Neural cell (in vitro differentiated cells): ENCODE measurements around the gene FKBP2. TPM values are rescaled to one million over a fixed set of nuclear protein-coding genes. Genes with fewer than 3 reads are reported as not detected.
A peak's percentile ranks its signal among the peaks of the same experiment; 100 is the strongest.

Experiments
- H2AFZ ChIP-seq: fragments of 200-600, 300-800 bp; sonication (generic), shearing (Covaris generic); 2 replicates; pipeline ENCODE4 v1.6.0; 2014; ENCODE audit warnings: low read depth, mild to moderate bottlenecking, antibody characterized with exemption, low read length, moderate library complexity
- H3F3A ChIP-seq: fragments of 200-600 bp; shearing (Covaris generic); 2 replicates; pipeline ENCODE4 v1.6.1; 2016; ENCODE audit warnings: mild to moderate bottlenecking, moderate library complexity, mixed read lengths, antibody characterized with exemption, low read length; ENCODE audit not compliant: insufficient read depth, poor library complexity, severe bottlenecking
- H3K27ac ChIP-seq: fragments of 200-600, 300-800 bp; sonication (generic), shearing (Covaris generic); 2 replicates; pipeline ENCODE4 v1.5.1; 2014; ENCODE audit warnings: mild to moderate bottlenecking, low read length, moderate library complexity
- H3K27me3 ChIP-seq: fragments of 300-800, 200-600 bp; sonication (generic), shearing (Covaris generic); 2 replicates; pipeline ENCODE4 v1.6.0; 2014; ENCODE audit warnings: mild to moderate bottlenecking, low read depth, low read length, moderate library complexity; ENCODE audit not compliant: insufficient read depth
- H3K36me3 ChIP-seq: fragments of 300-800, 200-600 bp; sonication (generic), shearing (Covaris generic); 2 replicates; pipeline ENCODE4 v1.5.1; 2014; ENCODE audit warnings: mild to moderate bottlenecking, antibody characterized with exemption, low read length, moderate library complexity; ENCODE audit not compliant: insufficient read depth
- H3K4me2 ChIP-seq: fragments of 300-800, 200-600 bp; sonication (generic), shearing (Covaris generic); 2 replicates; pipeline ENCODE4 v1.6.0; 2014; ENCODE audit warnings: mild to moderate bottlenecking, low read length
- H3K4me3 ChIP-seq: fragments of 300-800, 200-600 bp; sonication (generic), shearing (Covaris generic); 2 replicates; pipeline ENCODE4 v1.5.1; 2014; ENCODE audit warnings: mild to moderate bottlenecking, low read length, moderate library complexity
- H3K79me2 ChIP-seq: fragments of 200-600 bp; shearing (Covaris generic); replicated peaks from 2 replicates; pipeline ENCODE4 v1.6.0; 2014; ENCODE audit warnings: mild to moderate bottlenecking, low read length, moderate library complexity; ENCODE audit not compliant: insufficient read depth
- H3K9ac ChIP-seq: fragments of 300-800, 200-600 bp; sonication (generic), shearing (Covaris generic); 2 replicates; pipeline ENCODE4 v1.6.1; 2016; ENCODE audit warnings: mild to moderate bottlenecking, low read length, mixed read lengths
- H3K9me2 ChIP-seq: fragments of 200-600 bp; shearing (Covaris generic); 2 replicates; pipeline ENCODE4 v1.6.1; 2016; ENCODE audit warnings: mild to moderate bottlenecking, low read length, mixed read lengths; ENCODE audit not compliant: insufficient read depth
- H3K9me3 ChIP-seq: fragments of 200-600, 300-800 bp; sonication (generic), shearing (Covaris generic); 2 replicates; pipeline ENCODE4 v1.6.1; 2016; ENCODE audit warnings: mild to moderate bottlenecking, mixed run types, low read length, moderate library complexity, mixed read lengths
- H4K20me1 ChIP-seq: fragments of 200-600 bp; shearing (Covaris generic); 2 replicates; pipeline ENCODE4 v1.6.1; 2016; ENCODE audit warnings: mild to moderate bottlenecking, mixed run types; ENCODE audit not compliant: insufficient read depth
- CTCF ChIP-seq: fragments of 450-650 bp; IDR thresholded peaks from 2 replicates; pipeline ENCODE4 v1.5.1; 2014; ENCODE audit warnings: antibody characterized with exemption, mild to moderate bottlenecking, moderate library complexity; ENCODE audit not compliant: poor library complexity, severe bottlenecking
- EP300 ChIP-seq: fragments of 450-650 bp; conservative IDR thresholded peaks from 2 replicates; pipeline ENCODE4 v1.6.1; 2014; ENCODE audit warnings: antibody characterized with exemption, mild to moderate bottlenecking, moderate library complexity; ENCODE audit not compliant: poor library complexity, severe bottlenecking
- EZH2 ChIP-seq: fragments of 200-600, 300-800 bp; shearing (Covaris generic), sonication (generic); IDR thresholded peaks from 2 replicates; pipeline ENCODE4 v1.6.1; 2014; ENCODE audit warnings: antibody characterized with exemption, low read length, borderline replicate concordance, mild to moderate bottlenecking; ENCODE audit not compliant: insufficient read depth, poor library complexity, severe bottlenecking
- MXI1 ChIP-seq: fragments of 450-650 bp; conservative IDR thresholded peaks from 2 replicates; pipeline ENCODE4 v1.6.1; 2014; ENCODE audit warnings: antibody characterized with exemption, mild to moderate bottlenecking; ENCODE audit not compliant: poor library complexity, severe bottlenecking
- POLR2AphosphoS5 ChIP-seq: IDR thresholded peaks from 2 replicates; pipeline ENCODE4 v1.6.1; 2012
- RAD21 ChIP-seq: fragments of 450-650 bp; conservative IDR thresholded peaks from 2 replicates; pipeline ENCODE4 v1.6.1; 2014; ENCODE audit warnings: antibody characterized with exemption, mild to moderate bottlenecking, moderate library complexity
- SMC3 ChIP-seq: fragments of 450-650 bp; conservative IDR thresholded peaks from 2 replicates; pipeline ENCODE4 v1.6.1; 2014; ENCODE audit warnings: antibody characterized with exemption, mild to moderate bottlenecking, moderate library complexity; ENCODE audit not compliant: poor library complexity
- TAF1 ChIP-seq: IDR thresholded peaks from 2 replicates; pipeline ENCODE4 v1.6.1; 2012; ENCODE audit warnings: low read depth
- polyA plus RNA-seq: library from polyadenylated mRNA; depleted of rRNA; stranded (reverse); fragments of >200 nt; gene quantifications from 2 replicates; pipeline ENCODE4 v1.2.3, GENCODE V29; 2014
- TF ChIP-seq, protein P1 (sequence below): IDR thresholded peaks from 2 replicates; pipeline ENCODE4 v1.6.1; 2012; ENCODE audit warnings: borderline replicate concordance

The FKBP2 gene
- polyA plus RNA-seq, 1 donor from 2014 or later, result 47.4 TPM

GRCh38 chr11:64229090-64229743 lies 11.7 kb upstream of the FKBP2 start:
- H3F3A ChIP-seq, result no peaks in the 10 kb centered on the region
- H3K36me3 ChIP-seq, result no peaks in the 10 kb centered on the region
- peaks cover 8% of the 10 kb centered on the region for H3K27me3 ChIP-seq
- peak overlapping the region; percentile 94 for H3K4me3 ChIP-seq
- H4K20me1 ChIP-seq, result no peaks in the 10 kb centered on the region
- H3K4me2 ChIP-seq, result peak overlapping the region; percentile 70
- peaks cover 6% of the 10 kb centered on the region for H3K79me2 ChIP-seq
- H3K9me2 ChIP-seq, result no peaks in the 10 kb centered on the region
- no peak for TF ChIP-seq TAF1
- no peak for TF ChIP-seq MXI1
- TF ChIP-seq RAD21, result no peak
- TF ChIP-seq EZH2, result no peak
- H2AFZ ChIP-seq, result no peak overlapping the region
- peak overlapping the region; percentile 88 for H3K27ac ChIP-seq
- no peaks in the 10 kb centered on the region for H3K9me3 ChIP-seq
- H3K9ac ChIP-seq, result peak overlapping the region; percentile 88

GRCh38 chr11:64229744-64230170 lies 11.1 kb upstream of the FKBP2 start:
- TF ChIP-seq EP300 (no peak), TAF1 (no peak), RAD21 (no peak), SMC3 (no peak), CTCF (no peak), EZH2 (no peak), POLR2AphosphoS5 (no peak), MXI1 (no peak)
- TF ChIP-seq, protein P1, sequence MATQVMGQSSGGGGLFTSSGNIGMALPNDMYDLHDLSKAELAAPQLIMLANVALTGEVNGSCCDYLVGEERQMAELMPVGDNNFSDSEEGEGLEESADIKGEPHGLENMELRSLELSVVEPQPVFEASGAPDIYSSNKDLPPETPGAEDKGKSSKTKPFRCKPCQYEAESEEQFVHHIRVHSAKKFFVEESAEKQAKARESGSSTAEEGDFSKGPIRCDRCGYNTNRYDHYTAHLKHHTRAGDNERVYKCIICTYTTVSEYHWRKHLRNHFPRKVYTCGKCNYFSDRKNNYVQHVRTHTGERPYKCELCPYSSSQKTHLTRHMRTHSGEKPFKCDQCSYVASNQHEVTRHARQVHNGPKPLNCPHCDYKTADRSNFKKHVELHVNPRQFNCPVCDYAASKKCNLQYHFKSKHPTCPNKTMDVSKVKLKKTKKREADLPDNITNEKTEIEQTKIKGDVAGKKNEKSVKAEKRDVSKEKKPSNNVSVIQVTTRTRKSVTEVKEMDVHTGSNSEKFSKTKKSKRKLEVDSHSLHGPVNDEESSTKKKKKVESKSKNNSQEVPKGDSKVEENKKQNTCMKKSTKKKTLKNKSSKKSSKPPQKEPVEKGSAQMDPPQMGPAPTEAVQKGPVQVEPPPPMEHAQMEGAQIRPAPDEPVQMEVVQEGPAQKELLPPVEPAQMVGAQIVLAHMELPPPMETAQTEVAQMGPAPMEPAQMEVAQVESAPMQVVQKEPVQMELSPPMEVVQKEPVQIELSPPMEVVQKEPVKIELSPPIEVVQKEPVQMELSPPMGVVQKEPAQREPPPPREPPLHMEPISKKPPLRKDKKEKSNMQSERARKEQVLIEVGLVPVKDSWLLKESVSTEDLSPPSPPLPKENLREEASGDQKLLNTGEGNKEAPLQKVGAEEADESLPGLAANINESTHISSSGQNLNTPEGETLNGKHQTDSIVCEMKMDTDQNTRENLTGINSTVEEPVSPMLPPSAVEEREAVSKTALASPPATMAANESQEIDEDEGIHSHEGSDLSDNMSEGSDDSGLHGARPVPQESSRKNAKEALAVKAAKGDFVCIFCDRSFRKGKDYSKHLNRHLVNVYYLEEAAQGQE, result no peak
- no peaks in the 10 kb centered on the region for H3K9me2 ChIP-seq
- H3K27me3 ChIP-seq, result peaks cover 8% of the 10 kb centered on the region
- H3K4me2 ChIP-seq, result peak overlapping the region; percentile 70
- peaks cover 6% of the 10 kb centered on the region for H3K79me2 ChIP-seq
- peak overlapping the region; percentile 94 for H3K4me3 ChIP-seq
- H4K20me1 ChIP-seq, result no peaks in the 10 kb centered on the region
- peak overlapping the region; percentile 88 for H3K27ac ChIP-seq
- peak overlapping the region; percentile 72 for H2AFZ ChIP-seq
- no peaks in the 10 kb centered on the region for H3F3A ChIP-seq
- H3K9ac ChIP-seq, result peak overlapping the region; percentile 88
- no peaks in the 10 kb centered on the region for H3K36me3 ChIP-seq
- no peaks in the 10 kb centered on the region for H3K9me3 ChIP-seq
